Muscle layer of duodenum (tissue), 2 donors: ENCODE results near the gene HAGHL.
A peak's percentile ranks its signal among the peaks of the same experiment; 100 is the strongest.

Source experiments
- H3K27ac ChIP-seq: one replicate; pipeline ENCODE4 v1.7.0; 2013; ENCODE audit warnings: mild to moderate bottlenecking, low read length
- H3K27me3 ChIP-seq: one replicate; pipeline ENCODE4 v1.7.0; 2013; ENCODE audit warnings: low read depth, mild to moderate bottlenecking, control low read depth, low read length
- H3K36me3 ChIP-seq, 2 donors: one replicate each; pipeline ENCODE4 v1.7.0; 2013; ENCODE audit warnings: low read length in 2 of 2, control low read depth in 1 of 2, mild to moderate bottlenecking in 1 of 2; ENCODE audit not compliant: insufficient read depth in 2 of 2, control insufficient read depth in 1 of 2
- H3K4me1 ChIP-seq, 2 donors: one replicate each; pipeline ENCODE4 v1.7.0; 2013; ENCODE audit warnings: low read length in 2 of 2, mild to moderate bottlenecking in 2 of 2, control low read depth in 1 of 2, moderate library complexity in 1 of 2; ENCODE audit not compliant: insufficient read depth in 2 of 2, control insufficient read depth in 1 of 2
- H3K4me3 ChIP-seq, 2 donors: one replicate each; pipeline ENCODE4 v1.7.0; 2013; ENCODE audit warnings: low read length in 2 of 2, low read depth in 1 of 2, mild to moderate bottlenecking in 1 of 2
- H3K9me3 ChIP-seq, 2 donors: one replicate each; pipeline ENCODE4 v1.7.0; 2013; ENCODE audit warnings: low read length in 2 of 2, control low read depth in 1 of 2, mild to moderate bottlenecking in 1 of 2; ENCODE audit not compliant: control insufficient read depth in 1 of 2
- donor health status: healthy.

Gene HAGHL

DNA sequence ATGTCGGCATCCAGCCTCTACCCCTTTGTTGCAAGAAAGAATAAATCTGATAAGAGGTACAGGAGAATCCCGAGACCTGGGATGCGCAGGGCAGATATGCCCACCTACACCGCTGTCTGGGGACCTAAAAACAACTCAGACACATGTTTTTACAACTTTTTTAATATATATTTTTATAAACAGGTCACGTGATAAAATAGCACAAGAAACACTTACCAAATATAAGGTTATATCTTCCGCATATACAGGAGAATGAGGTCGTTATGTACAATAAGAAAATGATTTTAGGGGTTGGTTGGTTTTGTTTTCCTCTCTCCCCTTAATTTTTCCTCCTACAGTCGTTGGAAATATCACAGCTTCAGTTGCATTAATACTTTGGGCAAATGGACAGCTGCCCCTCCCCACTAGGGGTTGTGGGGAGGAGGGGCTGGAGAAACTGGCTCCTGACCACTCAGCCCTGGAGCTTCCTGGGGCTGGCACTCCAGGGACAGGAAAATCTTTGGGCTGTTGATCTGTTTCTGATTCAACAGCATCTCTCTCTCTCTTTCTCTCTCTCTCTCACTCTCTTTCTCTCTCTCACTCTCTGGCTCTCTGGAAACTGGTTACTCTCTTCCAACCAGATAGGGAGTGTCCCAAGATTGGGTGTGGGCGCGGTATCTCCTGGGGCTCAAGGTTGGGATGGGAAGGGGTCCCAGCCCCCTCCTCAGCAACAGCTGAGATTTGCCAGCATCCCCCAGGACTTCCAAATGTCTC is 34.4 kb upstream of the HAGHL start:
- Histone ChIP-seq H3K4me1 (peaks cover 7 to 46% of the 10 kb centered on the region in 2 donors), H3K27ac (no peak overlapping the region), H3K36me3 (peaks cover 0 to 4% of the 10 kb centered on the region in 2 donors), H3K27me3 (peaks cover 22% of the 10 kb centered on the region), H3K9me3 (no peaks in the 10 kb centered on the region), H3K4me3 (no peak overlapping the region)

DNA sequence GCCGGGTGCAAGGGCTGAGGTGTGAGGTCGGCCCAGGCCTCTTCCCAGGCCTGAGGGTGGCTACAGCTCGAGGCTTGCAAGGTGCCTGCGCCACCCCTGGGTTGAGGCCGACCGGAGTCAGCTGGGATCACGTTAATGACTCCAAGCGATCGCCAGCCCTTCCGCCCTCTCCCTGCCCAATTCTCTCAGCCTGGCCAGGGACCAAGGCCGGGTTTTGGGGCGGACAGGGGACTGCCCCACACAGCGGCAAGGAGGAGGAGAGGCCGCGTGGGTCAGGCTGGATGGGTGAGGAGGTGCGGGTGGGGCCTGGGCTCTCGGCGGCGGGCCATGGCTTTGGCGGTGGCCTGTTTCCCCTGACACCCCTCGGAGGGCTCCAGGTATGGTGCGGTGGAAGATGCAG is 33.5 kb upstream of the HAGHL start:
- Histone ChIP-seq H3K9me3 (no peaks in the 10 kb centered on the region), H3K4me1 (peaks cover 7 to 46% of the 10 kb centered on the region in 2 donors), H3K27me3 (peaks cover 22% of the 10 kb centered on the region), H3K27ac (no peak overlapping the region), H3K36me3 (no peaks in the 10 kb centered on the region), H3K4me3 (no peak overlapping the region)

DNA sequence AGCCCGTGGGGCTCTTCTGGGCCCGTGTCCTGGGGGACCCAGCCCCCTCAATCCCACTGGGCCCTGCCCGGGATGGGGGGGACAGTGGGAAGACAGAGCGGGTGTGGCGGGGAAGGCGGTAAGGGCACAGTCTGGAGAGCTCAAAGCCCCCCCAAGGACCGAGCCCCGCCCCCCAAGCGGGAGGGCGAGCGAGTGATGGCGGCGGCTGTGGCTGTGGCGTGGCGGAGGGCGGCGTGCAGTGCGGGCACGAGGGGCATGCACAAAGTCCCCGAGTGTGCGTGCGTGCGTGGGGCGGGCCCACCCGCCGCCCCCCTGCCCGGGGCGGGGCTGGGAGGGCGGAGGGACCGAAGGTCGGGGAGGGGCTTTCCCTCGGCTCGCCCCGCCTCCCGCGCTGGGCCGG is 33.1 kb upstream of the HAGHL start:
- H3K27me3 ChIP-seq = peaks cover 22% of the 10 kb centered on the region
- no peaks in the 10 kb centered on the region for H3K36me3 ChIP-seq
- no peak overlapping the region for H3K27ac ChIP-seq
- H3K9me3 ChIP-seq = no peaks in the 10 kb centered on the region
- no peak overlapping the region for H3K4me3 ChIP-seq
- H3K4me1 ChIP-seq = peaks cover 7 to 42% of the 10 kb centered on the region in 2 donors

DNA sequence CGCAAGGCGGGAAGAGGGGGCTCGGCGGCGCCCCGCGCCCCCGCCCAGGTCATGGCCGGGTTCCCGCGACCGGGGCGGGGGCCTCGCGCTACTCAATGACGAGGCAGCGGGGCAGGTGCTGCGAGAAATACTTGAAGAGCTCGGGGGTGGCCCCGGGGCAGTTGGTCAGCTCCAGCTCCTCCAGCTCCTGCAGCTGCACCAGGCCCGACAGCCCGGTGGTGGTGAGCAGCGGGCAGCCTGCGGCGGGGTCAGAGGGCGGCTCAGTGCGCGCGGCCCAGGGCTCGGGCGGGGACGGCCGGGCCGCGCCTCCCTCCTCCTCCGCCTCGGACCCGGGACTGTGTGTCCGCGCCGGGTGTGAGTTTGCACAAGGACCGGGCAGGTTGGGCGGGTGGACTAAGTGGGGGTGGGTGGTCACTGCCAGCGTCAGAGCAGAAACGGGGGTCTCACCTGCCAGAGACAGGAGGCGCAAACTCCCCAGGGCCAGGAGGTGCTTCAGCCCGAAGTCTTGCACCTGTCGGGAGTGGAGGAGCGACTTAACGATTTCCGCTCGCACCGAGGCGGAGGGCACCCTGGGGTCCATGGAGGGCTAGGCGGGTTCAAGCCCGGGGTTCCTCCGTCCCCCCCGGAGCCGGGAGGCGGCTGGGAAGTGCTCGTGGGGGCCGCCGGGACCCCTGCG is 32.6 kb upstream of the HAGHL start:
- Histone ChIP-seq H3K27me3 (peaks cover 25% of the 10 kb centered on the region), H3K4me1 (peaks cover 5 to 37% of the 10 kb centered on the region in 2 donors), H3K36me3 (no peaks in the 10 kb centered on the region), H3K4me3 (no peak overlapping the region), H3K9me3 (no peaks in the 10 kb centered on the region), H3K27ac (no peak overlapping the region)

DNA sequence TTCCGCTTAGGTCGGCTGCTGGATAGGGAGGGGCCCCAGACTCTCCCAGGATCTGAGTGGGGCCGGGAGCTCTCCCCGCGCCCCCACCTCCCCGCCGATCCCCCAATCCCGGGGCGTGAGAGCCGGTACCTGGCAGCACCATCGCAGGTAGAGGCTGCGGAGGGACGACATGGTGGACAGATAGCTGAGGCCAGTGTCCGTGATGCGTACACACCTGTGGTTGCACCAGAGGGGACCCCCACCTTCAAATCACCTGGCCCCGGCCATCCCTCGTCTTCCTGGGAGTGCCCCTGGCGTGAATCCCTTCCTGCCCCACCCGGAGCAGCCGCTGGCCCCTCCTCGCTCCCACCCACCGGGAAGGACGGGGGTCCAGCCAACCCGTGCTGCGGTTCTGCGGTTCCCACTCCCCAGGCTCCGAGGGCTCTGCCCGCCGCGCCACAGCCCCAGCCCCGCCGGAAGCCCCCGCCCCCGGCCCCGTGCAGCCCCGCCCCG is 32.0 kb upstream of the HAGHL start:
- H3K4me1 ChIP-seq = peaks cover 0 to 31% of the 10 kb centered on the region in 2 donors
- H3K9me3 ChIP-seq = no peaks in the 10 kb centered on the region
- H3K4me3 ChIP-seq = no peak overlapping the region
- no peaks in the 10 kb centered on the region for H3K36me3 ChIP-seq
- H3K27me3 ChIP-seq = peaks cover 27% of the 10 kb centered on the region
- no peak overlapping the region for H3K27ac ChIP-seq

DNA sequence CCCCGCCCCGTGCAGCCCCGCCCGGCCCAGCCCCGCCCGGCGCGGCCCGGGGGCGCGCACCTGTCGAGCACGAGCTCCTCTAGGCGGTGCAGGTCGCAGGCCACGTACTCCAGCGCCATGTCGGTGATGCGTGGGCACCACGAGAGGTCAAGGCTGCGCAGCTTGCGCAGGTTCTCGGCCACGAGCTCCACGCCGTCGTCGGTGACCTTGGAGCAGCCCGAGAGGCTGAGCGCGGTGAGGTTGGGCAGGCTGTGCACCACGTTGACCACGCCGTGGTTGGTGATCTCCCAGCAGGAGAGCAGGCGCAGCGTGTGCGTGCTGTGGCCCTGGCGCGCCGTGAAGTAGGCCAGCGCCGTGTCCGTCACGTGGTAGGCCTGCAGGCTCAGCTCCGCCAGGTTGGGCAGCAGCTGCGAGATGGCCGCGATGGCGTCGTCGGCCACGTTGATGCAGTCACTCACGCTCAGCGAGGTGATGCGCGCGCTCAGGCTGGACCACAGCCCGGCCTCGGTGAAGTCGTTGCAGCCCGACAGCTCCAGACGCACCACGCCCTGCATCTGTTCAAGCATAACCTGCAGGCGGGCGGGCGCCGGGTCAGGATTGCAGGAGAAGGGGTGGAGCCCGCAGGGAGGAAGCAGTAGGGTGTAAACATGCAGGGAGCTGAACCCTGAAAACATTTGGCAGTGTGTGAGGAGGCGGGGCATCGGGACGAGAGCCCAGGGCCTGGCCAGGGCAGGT is 31.4 kb upstream of the HAGHL start:
- peaks cover 27% of the 10 kb centered on the region for H3K27me3 ChIP-seq
- no peaks in the 10 kb centered on the region for H3K9me3 ChIP-seq
- H3K4me1 ChIP-seq = peaks cover 0 to 31% of the 10 kb centered on the region in 2 donors
- peak overlapping the region in 1 of 2 donors; percentile 15 for H3K4me3 ChIP-seq
- H3K36me3 ChIP-seq = no peaks in the 10 kb centered on the region
- no peak overlapping the region for H3K27ac ChIP-seq

DNA sequence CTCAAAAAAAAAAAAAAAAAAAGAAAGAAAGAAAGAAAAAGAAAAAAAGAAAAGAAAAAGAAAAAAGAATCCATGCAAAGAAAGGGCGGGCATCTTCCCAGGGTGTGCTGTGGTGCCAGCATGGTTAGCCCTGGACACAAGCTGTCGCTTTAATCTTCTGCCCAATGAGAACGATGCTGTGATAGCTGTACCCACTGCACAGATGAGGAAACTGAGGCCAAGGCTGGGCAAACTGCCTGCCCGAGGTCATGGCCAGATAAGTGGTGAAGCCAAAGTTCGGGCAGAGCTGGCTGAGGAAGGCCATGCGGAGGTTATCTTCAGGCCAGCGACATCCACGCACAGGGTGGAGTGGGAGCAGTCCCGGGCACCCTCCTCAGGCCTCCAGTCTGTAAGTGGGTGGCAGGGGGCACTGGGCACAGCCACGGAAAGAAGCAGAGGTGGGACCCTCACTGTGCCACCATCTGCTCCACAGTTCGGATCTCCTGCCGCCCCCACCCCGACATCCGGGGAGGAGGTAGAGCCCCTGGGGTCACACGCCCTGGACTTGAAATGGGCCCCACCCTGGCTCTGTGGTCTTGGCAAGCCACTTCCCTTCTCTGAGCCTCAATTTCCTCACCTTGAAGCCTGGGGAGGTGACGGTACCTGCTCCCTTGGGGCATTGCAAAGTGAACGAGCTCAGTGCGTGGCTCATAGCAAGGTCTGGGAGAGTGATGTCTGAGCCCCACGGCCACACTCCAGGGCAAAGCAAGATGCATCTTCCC is 27.8 kb upstream of the HAGHL start:
- Histone ChIP-seq H3K36me3 (no peaks in the 10 kb centered on the region), H3K4me3 (no peak overlapping the region), H3K9me3 (no peaks in the 10 kb centered on the region), H3K27ac (no peak overlapping the region), H3K27me3 (peaks cover 34% of the 10 kb centered on the region), H3K4me1 (peaks cover 0 to 29% of the 10 kb centered on the region in 2 donors)

DNA sequence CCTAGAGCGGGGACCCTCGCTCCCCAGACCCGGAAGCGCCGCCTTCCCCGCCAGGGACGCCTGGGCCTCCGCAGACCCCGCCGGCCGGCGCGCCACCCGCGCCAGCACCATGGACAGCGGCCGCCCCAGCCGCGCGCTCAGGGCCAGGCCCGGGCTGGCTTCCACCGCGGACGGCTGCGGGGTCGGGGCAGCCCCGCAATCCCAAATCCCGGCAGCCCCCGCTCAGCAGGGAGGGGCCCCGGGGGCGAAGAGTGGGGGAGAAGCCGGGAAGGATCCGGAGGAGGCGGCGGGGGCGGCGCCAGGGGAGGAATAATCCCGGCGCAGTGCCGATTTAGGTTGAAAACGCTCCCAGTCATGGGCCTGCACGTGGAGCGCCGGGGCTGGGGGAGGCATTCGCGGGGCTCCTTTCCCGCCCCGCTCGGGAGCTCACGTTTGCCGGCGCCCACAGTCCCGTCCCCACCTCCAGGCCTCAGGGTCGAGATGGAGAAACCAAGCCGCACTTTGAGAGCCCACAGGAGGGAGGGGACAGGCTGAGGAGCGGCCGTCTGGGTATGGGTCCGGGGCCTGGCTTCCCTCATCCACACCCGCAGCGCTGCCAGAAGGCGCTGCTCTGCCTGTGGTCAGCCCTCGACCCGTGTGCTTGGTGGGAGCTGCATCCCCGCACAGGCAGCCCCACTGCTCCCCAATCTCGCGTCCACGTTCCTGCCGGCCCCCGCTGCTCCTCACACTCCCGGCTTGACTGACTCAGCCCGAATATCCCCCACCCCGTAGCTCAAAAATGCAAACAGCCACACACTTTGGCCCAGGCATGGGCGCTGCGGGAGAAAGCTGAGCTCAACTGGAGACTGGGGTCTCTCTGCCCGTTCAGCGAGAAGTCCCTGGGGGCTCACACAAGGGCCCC is 26.0 kb upstream of the HAGHL start:
- Histone ChIP-seq H3K9me3 (no peaks in the 10 kb centered on the region), H3K4me1 (peaks cover 0 to 16% of the 10 kb centered on the region in 2 donors), H3K36me3 (no peaks in the 10 kb centered on the region), H3K4me3 (no peak overlapping the region), H3K27me3 (peaks cover 30% of the 10 kb centered on the region), H3K27ac (no peak overlapping the region)

DNA sequence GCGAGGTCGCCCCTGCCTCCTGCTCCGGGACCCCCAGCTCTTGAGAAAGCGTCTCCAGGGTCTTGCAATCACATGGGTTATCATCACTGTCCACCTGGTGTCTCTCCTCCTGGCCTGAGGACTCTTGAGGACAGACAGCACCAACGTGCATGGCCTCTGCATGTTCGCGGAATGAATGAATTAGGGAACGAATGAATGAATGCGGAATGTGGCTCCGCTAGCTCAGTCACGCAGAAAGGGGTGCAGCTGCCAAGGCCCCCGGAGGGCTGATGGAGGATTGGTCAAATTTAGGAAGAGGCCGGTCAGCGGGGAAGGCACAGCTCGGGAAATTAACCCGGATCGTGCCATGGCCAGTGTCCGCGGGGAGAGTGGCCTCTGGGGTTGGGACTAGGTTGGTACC is 24.6 kb upstream of the HAGHL start:
- no peaks in the 10 kb centered on the region for H3K9me3 ChIP-seq
- peaks cover 39% of the 10 kb centered on the region for H3K27me3 ChIP-seq
- peaks cover 0 to 23% of the 10 kb centered on the region in 2 donors for H3K4me1 ChIP-seq
- no peaks in the 10 kb centered on the region for H3K36me3 ChIP-seq
- no peak overlapping the region for H3K4me3 ChIP-seq
- H3K27ac ChIP-seq = no peak overlapping the region

DNA sequence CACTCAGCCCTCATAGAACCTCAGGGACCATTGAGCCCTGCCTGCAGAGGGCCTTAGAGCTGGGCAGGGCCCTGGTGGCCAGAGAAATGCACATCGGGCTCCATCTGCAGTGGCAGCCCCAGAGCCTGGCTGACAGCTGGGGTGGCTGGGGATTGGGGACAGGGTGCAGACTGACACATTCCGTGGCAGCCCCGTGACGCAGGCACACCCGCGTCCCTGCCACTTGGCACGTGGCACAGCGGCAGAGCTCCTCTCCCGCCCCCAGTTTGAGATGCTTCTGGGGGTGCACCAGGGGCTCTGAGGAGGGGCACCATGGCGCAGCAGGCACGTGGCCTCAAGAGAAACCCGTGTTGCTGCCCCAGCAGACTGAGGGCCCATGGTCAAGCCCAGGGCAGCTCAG is 23.5 kb upstream of the HAGHL start:
- Histone ChIP-seq H3K4me3 (no peak overlapping the region), H3K27ac (no peak overlapping the region), H3K4me1 (peaks cover 0 to 23% of the 10 kb centered on the region in 2 donors), H3K27me3 (peaks cover 47% of the 10 kb centered on the region), H3K9me3 (no peaks in the 10 kb centered on the region), H3K36me3 (no peaks in the 10 kb centered on the region)
